Activated CD4-positive, alpha-beta T cell treated with anti-CD3 and anti-CD28 coated beads for 48 hours (primary cell): ENCODE measurements around the gene ERF.

Experiments
- DNase-seq: peaks from one replicate; pipeline ENCODE4 v3.0.0-alpha.2; 2020

The ERF gene

GRCh38 chr19:42286349-42287016 is 31.6 kb upstream of the ERF start:
- no peak for DNase-seq

GRCh38 chr19:42285988-42286348 is 31.0 kb upstream of the ERF start:
- no peak for DNase-seq

GRCh38 chr19:42285541-42285941 is 30.6 kb upstream of the ERF start:
- no peak for DNase-seq

GRCh38 chr19:42284591-42285341 is 29.8 kb upstream of the ERF start:
- DNase-seq, result peak; percentile 50

- peak; percentile 84 for DNase-seq
These were observed 29.2 kb upstream of the ERF start for GRCh38 chr19:42284066-42284501.

GRCh38 chr19:42283188-42284065 is 28.5 kb upstream of the ERF start:
- peak; percentile 96 for DNase-seq

GRCh38 chr19:42282819-42283187 is 27.9 kb upstream of the ERF start:
- DNase-seq, result no peak

- DNase-seq, result no peak
These were observed 27.2 kb upstream of the ERF start for GRCh38 chr19:42281827-42282762.

- DNase-seq, result peak; percentile 46
These were observed 26.4 kb upstream of the ERF start for GRCh38 chr19:42281146-42281826.

- no peak for DNase-seq
These were observed 25.9 kb upstream of the ERF start for GRCh38 chr19:42280815-42281145.

GRCh38 chr19:42279902-42280814 is 25.2 kb upstream of the ERF start:
- DNase-seq, result peak; percentile 92

- DNase-seq, result no peak
These were observed 24.4 kb upstream of the ERF start for GRCh38 chr19:42279155-42279901.

GRCh38 chr19:42278452-42279154 is 23.7 kb upstream of the ERF start:
- no peak for DNase-seq

GRCh38 chr19:42277821-42278451 is 23.0 kb upstream of the ERF start:
- no peak for DNase-seq

- DNase-seq, result peak; percentile 55
These were observed 21.9 kb upstream of the ERF start for GRCh38 chr19:42276821-42277220.

GRCh38 chr19:42276284-42276683 is 21.4 kb upstream of the ERF start:
- DNase-seq, result no peak

- no peak for DNase-seq
These were observed 20.6 kb upstream of the ERF start for GRCh38 chr19:42275517-42275916.

- no peak for DNase-seq
These were observed 20.2 kb upstream of the ERF start for GRCh38 chr19:42275103-42275502.
